Activated naive CD8-positive, alpha-beta T cell treated with anti-CD3 and anti-CD28 coated beads, Interleukin-2, amount 10 ng/mL, durations not matched to agents 7 days and 5 days (primary cell): ENCODE results near the gene PEX10. TPM values are rescaled to one million over a fixed set of nuclear protein-coding genes. Genes with fewer than 3 reads are reported as not detected.
"Not testable (repeated sequence)": the region's sequence is repeated elsewhere in the genome, so short reads cannot be mapped to it uniquely, and the experiment has no call there.

ENCODE experiments used
- ATAC-seq: fragments of 150-1000 bp; cut with Tn5 transposase; one replicate; pipeline ENCODE4 v1.10.0; 2021; ENCODE audit warnings: low read depth, moderate library complexity
- POLR2A ChIA-PET: fragments of 350-600 bp; sonication (Branson Sonifier 250); formaldehyde crosslinking; loops from one replicate; lab custom pipeline; 2021; ENCODE audit warnings: antibody characterized with exemption; lab: Charles Lee
- DNase-seq: peaks from one replicate; pipeline ENCODE4 v3.0.0; 2021
- H3K27ac Mint-ChIP-seq: one replicate; pipeline ENCODE4 v1.8.0; 2022; ENCODE audit warnings: mild to moderate bottlenecking, mixed read lengths
- H3K27me3 Mint-ChIP-seq: one replicate; pipeline ENCODE4 v1.8.0; 2022; ENCODE audit warnings: mild to moderate bottlenecking, moderate library complexity, mixed read lengths
- H3K36me3 Mint-ChIP-seq: one replicate; pipeline ENCODE4 v1.8.0; 2021; ENCODE audit warnings: mild to moderate bottlenecking, mixed read lengths
- H3K4me1 Mint-ChIP-seq: one replicate; pipeline ENCODE4 v1.8.0; 2021; ENCODE audit warnings: mixed read lengths
- H3K4me3 Mint-ChIP-seq: one replicate; pipeline ENCODE4 v1.8.0; 2022; ENCODE audit warnings: mild to moderate bottlenecking, moderate library complexity, mixed read lengths
- H3K9me3 Mint-ChIP-seq: one replicate; pipeline ENCODE4 v1.8.0; 2021; ENCODE audit warnings: mixed read lengths
- total RNA-seq, 2 experiments: library from RNA; stranded (reverse); gene quantifications; one replicate each; pipeline ENCODE4 v1.2.3, GENCODE V29; 2021

The PEX10 gene
- total RNA-seq, result 1 to 10 TPM; 9.6 to 9.9 TPM

DNA sequence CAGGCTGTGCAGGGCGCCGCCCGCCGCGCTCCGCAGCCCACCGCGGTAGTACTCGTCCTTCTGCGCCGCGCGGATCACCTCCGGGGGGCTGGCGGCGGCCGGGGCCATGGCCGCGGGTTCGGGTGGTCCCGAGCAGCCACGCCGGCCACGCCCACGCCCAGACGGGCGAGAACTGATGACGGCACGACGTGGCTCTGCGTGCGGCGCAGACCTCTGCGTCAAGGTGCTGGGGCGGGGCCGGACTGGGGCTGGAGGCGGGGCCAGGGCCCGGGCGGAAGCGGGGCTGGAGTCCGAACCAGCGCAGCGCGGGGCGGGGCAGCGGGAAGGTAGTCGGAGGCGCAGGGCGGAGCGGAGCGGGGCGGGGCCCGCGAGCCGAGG is at the start of gene PEX10:
Gene PEX10, minus strand, starts transcription at position 170 of the 378 bp plus-strand sequence. Its CDS starts 62 bp downstream, at position 108.
- DNase-seq (peak; percentile 100), ATAC-seq (peak; percentile 75)
- no peaks in the 10 kb centered on the region for H3K9me3 Mint-ChIP-seq
- POLR2A ChIA-PET, result interaction anchor here (0.8 to 2.9 kb wide), 9 partner anchors 21 to 217 kb away, joined by 3 to 40 read pairs (median 7); partner anchors contain the start of genes FAAP20, MORN1, PANK4 and PRXL2B
- peak within 1 kb of the TSS; percentile 92 for H3K4me3 Mint-ChIP-seq
- peaks cover 29% of the 10 kb centered on the region for H3K4me1 Mint-ChIP-seq
- H3K27ac Mint-ChIP-seq, result peak within 1 kb of the TSS; percentile 90
- peaks cover 4% of the 10 kb centered on the region for H3K36me3 Mint-ChIP-seq
- no peaks in the 10 kb centered on the region for H3K27me3 Mint-ChIP-seq

DNA sequence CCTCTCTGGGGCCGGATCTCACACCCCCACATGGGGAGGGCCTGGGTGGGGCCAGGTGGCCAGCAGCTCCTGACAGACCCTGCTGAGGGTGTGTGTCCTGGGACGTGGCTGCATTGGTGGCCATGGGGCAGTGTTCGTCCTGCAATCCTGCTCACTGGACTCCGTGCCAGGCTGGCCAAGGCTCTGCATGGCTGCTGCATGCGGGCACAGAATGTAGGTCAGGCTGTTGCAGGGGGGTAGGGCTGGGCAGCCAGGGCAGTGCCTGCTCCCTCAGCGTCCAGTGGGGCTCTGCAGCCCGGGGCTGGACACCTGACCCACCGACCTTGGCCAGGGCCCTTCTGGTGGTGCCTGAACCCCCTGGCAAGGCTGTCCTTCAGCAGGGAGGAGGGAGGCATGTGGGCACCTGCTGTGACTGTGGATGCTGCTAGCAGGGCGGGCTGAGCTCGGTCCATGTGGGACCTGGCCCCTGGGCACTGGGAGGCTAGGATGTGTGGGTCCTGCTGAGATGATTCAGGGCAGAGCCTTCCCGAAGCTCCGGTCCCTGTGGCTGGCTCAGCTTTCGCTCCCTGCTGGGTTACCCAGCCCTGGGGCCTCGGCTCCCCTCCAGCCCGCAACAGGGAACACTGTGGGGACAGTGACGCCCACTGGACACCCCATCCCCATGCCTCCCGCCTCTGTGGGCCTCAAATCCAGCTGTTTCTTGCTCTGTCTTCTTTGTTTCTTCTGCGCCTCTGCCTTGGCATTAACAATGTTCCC is 48.8 kb upstream of the PEX10 start:
- DNase-seq, result no peak
- no peaks in the 10 kb centered on the region for H3K4me1 Mint-ChIP-seq
- no peaks in the 10 kb centered on the region for H3K9me3 Mint-ChIP-seq

DNA sequence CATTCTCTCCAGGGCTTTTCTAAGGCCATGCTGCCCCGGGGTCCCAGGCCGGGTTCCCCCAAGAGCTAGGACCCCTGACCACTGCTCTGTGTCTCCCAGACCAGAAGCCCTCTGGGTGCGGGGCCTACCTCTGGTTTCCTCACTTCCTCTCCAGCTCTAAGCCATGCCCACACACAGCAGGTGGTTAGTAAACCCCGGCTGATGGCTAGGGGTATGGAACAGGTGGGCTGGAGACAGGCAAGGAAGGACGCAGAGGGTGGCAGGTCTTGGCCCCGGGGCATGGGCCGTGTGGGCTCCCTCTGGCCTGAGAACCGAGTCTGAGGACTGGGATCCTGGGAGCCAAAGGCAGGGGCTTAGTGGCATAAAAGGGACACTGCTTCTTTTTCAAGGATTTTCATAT is 47.8 kb upstream of the PEX10 start:
- POLR2A ChIA-PET, result no interaction called here
- Mint-ChIP-seq H3K27me3 (no peaks in the 10 kb centered on the region), H3K36me3 (no peaks in the 10 kb centered on the region), H3K4me3 (no peak overlapping the region), H3K4me1 (no peaks in the 10 kb centered on the region), H3K9me3 (no peaks in the 10 kb centered on the region), H3K27ac (no peak overlapping the region)
- DNase-seq (no peak), ATAC-seq (no peak)

More for the DNA sequence above, 48.8 kb upstream of the PEX10 start:
- Mint-ChIP-seq H3K27me3 (no peaks in the 10 kb centered on the region), H3K27ac (no peak overlapping the region), H3K4me3 (no peak overlapping the region), H3K36me3 (no peaks in the 10 kb centered on the region)
- ATAC-seq, result no peak
- POLR2A ChIA-PET, result interaction anchor here (0.6 kb wide), 1 partner anchor 120 kb away, joined by 6 read pairs; no protein-coding TSS in a partner anchor

DNA sequence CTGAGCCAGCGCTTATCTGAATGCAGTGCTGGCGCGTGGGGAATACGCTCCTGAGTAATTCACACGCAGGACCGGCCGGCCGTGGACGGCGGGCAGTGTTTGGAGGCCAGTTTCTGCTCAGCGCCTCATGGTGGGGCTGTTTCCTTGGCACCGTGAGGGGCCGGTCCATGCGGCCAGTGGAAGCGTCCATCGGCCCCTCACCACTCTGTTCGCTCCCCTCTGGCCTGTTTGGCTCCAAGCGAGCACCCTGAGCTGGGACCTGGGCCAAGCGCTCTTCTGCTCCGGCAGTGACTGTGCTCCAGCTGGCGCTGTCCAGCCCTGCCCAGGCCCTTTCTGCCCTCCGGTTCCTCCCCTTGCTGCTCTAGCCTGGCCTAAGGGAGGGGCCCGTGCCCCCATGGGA is 47.4 kb upstream of the PEX10 start:
- no peak for DNase-seq
- Mint-ChIP-seq H3K4me1 (no peaks in the 10 kb centered on the region), H3K4me3 (no peak overlapping the region), H3K27ac (no peak overlapping the region), H3K9me3 (no peaks in the 10 kb centered on the region), H3K36me3 (no peaks in the 10 kb centered on the region), H3K27me3 (no peaks in the 10 kb centered on the region)
- POLR2A ChIA-PET, result no interaction called here
- peak; percentile 14 for ATAC-seq

DNA sequence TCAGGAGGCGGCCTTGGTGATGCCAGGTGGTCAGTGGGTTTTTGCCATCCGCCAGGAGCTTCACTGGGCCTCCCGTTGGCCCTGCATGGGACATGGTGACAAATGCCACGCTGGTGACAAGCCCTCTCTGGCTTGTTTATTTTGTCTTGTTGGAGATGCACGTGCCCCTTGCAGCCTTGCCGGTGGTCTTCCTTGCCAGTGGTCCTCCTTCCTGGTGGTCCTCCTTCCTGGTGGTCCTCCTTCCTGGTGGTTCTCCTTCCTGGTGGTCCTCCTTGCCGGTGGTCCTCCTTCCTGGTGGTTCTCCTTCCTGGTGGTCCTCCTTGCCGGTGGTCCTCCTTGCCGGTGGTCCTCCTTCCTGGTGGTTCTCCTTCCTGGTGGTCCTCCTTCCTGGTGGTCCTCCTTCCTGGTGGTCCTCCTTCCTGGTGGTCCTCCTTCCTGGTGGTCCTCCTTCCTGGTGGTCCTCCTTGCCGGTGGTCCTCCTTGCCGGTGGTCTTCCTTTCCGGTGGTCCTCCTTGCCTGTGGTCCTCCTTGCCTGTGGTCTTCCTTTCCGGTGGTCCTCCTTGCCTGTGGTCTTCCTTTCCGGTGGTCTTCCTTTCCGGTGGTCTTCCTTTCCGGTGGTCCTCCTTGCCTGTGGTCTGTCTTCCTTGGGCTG is 46.9 kb upstream of the PEX10 start:
- H3K36me3 Mint-ChIP-seq, DNase-seq, H3K27me3 Mint-ChIP-seq, POLR2A ChIA-PET, H3K4me1 Mint-ChIP-seq, H3K4me3 Mint-ChIP-seq, H3K9me3 Mint-ChIP-seq, ATAC-seq, H3K27ac Mint-ChIP-seq: not testable (repeated sequence)

DNA sequence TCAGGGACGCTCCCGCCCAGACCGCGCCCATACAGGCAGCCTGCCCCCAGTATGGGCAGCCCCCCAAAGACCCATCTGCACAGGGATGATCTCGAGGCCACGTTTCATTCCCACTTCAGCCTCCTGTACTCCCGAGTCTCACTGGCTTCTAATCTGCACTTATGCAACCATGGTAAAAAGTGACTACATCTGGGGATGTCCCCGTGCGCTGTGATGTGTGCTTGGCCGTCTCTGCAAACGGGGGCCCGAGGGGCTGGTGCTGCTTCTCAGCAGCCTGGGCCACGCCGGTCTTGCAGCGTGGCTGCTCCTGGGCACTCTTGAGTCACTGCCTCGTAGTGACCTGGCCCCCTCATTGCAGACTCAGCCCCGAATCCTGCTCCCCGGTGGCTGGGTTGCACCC is 46.3 kb upstream of the PEX10 start:
- POLR2A ChIA-PET, result no interaction called here
- DNase-seq (no peak), ATAC-seq (no peak)
- Mint-ChIP-seq H3K9me3 (no peaks in the 10 kb centered on the region), H3K4me3 (no peak overlapping the region), H3K27ac (no peak overlapping the region), H3K36me3 (no peaks in the 10 kb centered on the region), H3K27me3 (no peaks in the 10 kb centered on the region), H3K4me1 (no peaks in the 10 kb centered on the region)

DNA sequence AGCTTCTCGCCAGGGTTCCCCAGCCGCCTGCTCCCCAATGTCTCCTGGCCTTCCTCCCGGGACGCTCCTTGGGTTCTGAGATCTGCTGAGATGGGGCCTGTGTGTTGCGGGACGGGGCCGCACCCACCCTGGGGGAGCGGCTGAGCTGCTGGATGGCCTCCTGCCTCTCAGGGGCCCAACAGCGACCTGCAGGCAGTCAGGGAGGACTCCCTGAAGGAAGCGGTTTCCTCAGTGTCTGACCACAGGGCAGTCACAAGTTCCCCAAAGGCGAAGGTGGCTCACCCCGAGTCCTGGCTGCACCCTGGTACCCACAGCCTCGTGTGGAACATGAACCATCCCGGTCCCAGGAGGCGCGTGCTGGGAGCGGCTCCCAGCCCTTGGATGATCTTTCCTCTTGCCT is 45.1 kb upstream of the PEX10 start:
- no peak for DNase-seq
- no peak overlapping the region for H3K27ac Mint-ChIP-seq
- H3K9me3 Mint-ChIP-seq, result no peaks in the 10 kb centered on the region
- POLR2A ChIA-PET, result no interaction called here
- no peak overlapping the region for H3K4me3 Mint-ChIP-seq
- H3K36me3 Mint-ChIP-seq, result no peaks in the 10 kb centered on the region
- no peaks in the 10 kb centered on the region for H3K4me1 Mint-ChIP-seq
- H3K27me3 Mint-ChIP-seq, result no peaks in the 10 kb centered on the region
- ATAC-seq, result no peak

DNA sequence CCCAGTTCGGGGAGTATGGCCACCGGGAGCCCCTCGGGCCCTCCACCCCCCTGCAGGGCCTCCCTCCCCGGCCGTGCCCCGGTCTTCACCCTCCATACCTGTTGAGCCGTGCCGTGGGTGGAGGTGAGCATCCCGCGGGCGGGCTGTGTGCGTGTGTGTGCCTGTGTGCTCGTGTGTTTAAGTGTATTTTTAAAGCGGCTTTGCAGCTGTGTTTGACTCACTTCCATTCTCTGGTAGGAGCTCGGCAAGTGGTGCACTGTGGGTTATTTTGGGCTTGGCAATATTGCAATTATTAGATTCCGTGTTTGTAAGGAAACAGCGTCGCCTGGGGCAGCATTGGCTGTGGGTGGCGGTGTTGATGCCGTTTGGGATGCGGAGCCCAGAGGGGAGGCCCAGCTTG is 43.4 kb upstream of the PEX10 start:
- ATAC-seq, result no peak
- no peak overlapping the region for H3K4me3 Mint-ChIP-seq
- H3K36me3 Mint-ChIP-seq, result no peaks in the 10 kb centered on the region

DNA sequence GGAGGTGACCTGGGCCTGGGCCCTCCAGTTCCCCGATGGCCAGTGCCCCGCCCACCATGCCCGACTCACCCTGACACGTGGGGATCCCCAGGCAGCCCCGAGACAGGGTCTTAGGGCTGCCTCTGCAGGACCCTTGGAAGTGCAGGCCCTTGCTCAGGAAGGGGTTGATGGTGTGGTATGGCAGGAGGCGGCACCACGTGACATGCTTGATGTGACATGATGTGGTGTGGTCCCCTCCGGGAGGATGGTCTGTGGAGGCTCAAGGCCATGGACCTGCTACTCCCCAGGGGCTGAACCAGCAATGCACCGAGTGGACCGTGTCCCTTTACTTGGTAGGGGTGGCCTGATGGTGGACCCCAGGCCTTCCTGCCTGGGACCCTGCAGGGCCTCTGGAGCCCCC is 41.9 kb upstream of the PEX10 start:
- H3K27me3 Mint-ChIP-seq, result no peaks in the 10 kb centered on the region
- no peak for DNase-seq
- no peaks in the 10 kb centered on the region for H3K9me3 Mint-ChIP-seq
- ATAC-seq, result no peak
- no peaks in the 10 kb centered on the region for H3K4me1 Mint-ChIP-seq
- no peak overlapping the region for H3K27ac Mint-ChIP-seq
- H3K36me3 Mint-ChIP-seq, result no peaks in the 10 kb centered on the region
- POLR2A ChIA-PET, result interaction anchor here (1.1 kb wide), 1 partner anchor 38 kb away, joined by 3 read pairs; no protein-coding TSS in a partner anchor
- no peak overlapping the region for H3K4me3 Mint-ChIP-seq

More for the DNA sequence above, 43.4 kb upstream of the PEX10 start:
- H3K9me3 Mint-ChIP-seq, result no peaks in the 10 kb centered on the region
- POLR2A ChIA-PET, result no interaction called here
- no peak overlapping the region for H3K27ac Mint-ChIP-seq
- H3K27me3 Mint-ChIP-seq, result no peaks in the 10 kb centered on the region
- H3K4me1 Mint-ChIP-seq, result no peaks in the 10 kb centered on the region
- no peak for DNase-seq

DNA sequence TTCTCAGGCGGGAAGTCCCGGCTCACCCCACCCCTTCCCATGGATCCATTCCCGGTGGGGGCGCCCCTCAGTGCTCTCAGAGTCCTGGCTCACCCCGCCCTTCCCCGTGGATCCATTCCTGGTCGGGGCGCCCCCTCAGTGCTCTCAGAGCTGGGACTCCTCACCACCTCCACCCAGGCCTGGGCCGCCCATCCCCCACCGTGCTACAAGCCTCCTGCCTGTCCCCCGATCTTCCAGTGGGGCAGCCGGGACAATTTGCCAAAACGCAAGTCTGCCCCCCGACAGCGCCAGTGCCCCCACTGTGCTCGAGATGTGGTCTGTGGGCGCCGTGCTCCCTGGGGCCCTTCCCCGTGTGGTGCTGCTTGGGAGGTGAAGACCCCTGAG is 40.6 kb upstream of the PEX10 start:
- Mint-ChIP-seq H3K4me1 (no peaks in the 10 kb centered on the region), H3K4me3 (no peak overlapping the region), H3K27ac (no peak overlapping the region), H3K27me3 (no peaks in the 10 kb centered on the region), H3K36me3 (no peaks in the 10 kb centered on the region), H3K9me3 (no peaks in the 10 kb centered on the region)
- DNase-seq (no peak), ATAC-seq (no peak)
- POLR2A ChIA-PET, result no interaction called here

DNA sequence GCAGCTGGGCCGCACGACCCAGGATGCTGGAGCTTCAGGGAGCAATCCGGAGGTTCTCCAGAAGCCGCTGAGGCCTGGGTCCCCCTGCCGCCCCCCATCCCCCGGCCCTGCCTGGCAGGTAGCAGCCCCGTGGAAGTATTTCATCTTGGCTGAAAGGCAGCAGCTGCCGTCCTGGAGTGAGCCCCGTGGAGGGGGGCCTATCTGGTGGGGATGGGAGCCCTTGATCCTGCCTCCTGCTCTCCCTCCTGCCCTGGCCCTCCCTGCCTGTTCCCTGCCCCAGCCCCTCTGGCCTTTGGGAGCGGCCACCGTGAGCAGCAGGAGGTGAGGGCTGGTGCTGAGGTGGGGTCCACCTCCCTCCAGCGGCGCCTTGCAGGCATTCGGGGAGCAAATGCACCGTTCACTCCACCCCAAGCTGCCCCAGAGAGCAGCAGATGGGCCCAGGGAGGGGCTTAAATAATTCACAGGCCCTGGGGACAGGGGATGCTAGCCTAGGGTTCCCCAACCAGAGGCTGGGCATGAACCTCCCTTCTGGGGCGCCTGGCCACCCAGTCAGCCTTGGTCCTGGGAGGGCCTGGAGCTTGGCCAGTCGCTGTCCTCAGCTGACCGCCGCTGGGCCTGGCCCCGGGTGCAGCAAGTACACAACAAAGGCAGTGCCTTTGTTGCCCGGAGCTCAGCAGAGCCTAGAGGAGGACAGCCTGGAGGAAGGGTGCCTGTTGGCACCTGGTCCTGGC is 40.0 kb upstream of the PEX10 start:
- Mint-ChIP-seq H3K9me3 (no peaks in the 10 kb centered on the region), H3K4me1 (no peaks in the 10 kb centered on the region), H3K27ac (no peak overlapping the region), H3K4me3 (no peak overlapping the region), H3K36me3 (no peaks in the 10 kb centered on the region), H3K27me3 (no peaks in the 10 kb centered on the region)
- ATAC-seq (no peak), DNase-seq (no peak)
- POLR2A ChIA-PET, result no interaction called here

DNA sequence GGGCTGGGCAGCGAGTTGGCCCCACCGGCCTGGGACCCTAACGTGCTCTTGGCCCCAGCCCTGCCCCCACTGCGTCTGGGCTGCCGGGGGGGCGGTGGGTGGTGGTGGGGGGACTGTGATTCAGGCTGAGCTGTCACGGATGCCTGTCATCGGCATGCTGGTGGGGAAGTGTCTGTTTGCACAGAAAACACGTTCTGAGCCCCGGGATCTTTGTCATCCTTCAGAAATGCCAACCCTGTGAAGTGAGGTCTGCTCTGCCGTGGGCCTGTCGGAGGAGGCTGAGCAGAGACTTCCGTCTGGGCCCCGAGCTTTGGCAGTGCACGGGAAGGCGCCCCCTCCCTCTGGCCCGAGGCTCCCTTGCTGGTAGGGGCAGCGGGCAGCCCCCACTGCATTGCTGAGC is 39.4 kb upstream of the PEX10 start:
- DNase-seq (no peak), ATAC-seq (no peak)
- no peaks in the 10 kb centered on the region for H3K4me1 Mint-ChIP-seq
- H3K27ac Mint-ChIP-seq, result no peak overlapping the region
- POLR2A ChIA-PET, result no interaction called here
- no peaks in the 10 kb centered on the region for H3K9me3 Mint-ChIP-seq
- H3K4me3 Mint-ChIP-seq, result no peak overlapping the region
- H3K27me3 Mint-ChIP-seq, result no peaks in the 10 kb centered on the region
- no peaks in the 10 kb centered on the region for H3K36me3 Mint-ChIP-seq

DNA sequence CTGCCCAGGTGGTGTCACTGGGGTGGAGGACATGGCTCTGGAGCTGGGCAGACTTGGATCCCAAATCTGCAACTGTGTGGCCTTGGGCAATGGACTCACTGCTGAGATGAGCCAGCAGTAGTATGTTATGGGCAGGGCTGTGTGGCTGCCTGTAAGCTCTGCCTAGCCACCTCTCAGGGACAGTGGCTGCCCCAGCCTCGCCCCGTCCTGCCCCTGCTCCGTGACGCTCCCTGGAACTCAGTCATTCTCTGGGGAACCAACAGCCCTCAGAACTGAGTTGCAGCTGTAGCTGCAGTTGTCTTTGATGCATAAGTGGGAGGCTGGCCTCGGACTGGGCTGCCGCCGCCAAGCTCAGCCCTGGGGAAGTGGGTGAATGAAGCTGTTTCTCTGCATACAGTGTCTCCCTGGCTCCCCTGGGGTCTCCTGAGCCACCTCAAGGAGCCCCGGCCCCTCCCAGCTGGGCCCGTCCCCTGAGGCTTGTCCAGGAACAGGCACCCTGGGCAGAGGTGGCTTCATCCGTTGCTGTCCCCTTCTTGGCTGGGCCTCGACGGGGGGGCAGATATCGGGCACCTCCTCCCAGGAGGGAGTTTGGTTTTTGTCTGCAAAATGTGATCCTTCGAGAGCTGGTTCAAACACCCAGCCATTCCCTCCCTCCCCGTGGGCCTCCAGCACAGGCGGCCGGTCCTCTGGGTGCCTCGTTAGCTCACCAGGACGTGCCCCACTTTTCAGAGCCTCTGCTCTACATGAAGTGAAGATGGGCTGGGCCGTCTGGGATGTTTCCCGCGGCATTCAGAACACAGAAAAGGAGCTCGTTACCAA is 37.5 kb upstream of the PEX10 start:
- H3K27me3 Mint-ChIP-seq, result peaks cover 6% of the 10 kb centered on the region
- no peak overlapping the region for H3K4me3 Mint-ChIP-seq
- H3K9me3 Mint-ChIP-seq, result no peaks in the 10 kb centered on the region
- DNase-seq (no peak), ATAC-seq (no peak)
- no peak overlapping the region for H3K27ac Mint-ChIP-seq
- H3K36me3 Mint-ChIP-seq, result no peaks in the 10 kb centered on the region
- no peaks in the 10 kb centered on the region for H3K4me1 Mint-ChIP-seq
- POLR2A ChIA-PET, result no interaction called here
